ENCODE results near the gene ARMCX2. TPM values are rescaled to one million over a fixed set of nuclear protein-coding genes. Genes with fewer than 3 reads are reported as not detected.

ARMCX2 gene
- total RNA-seq, 1 experiment from 2014 or later, result 28.1 TPM

DNA sequence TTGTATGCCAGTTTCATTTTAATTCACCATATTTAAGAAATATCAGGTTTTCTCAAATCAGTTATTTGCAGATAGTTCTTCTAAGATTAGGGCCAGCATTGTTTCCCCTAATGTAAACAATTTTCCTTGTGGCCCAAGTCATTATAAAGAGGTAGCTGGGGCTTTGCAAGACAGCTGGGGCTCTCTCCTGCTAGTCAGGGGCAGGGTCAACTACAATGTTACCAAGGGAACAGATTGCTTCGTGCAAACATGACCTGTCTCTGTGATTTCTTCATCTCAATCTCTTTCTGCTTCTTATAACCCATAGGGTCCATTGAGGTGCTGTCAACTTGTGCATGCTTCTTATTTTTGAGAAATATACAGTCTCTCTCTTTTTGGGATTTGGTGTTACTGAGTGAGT lies 53.9 kb downstream of the ARMCX2 start:
- in situ Hi-C loops (cut with HindIII; ENCODE audit: low sequenced_read_pairs), result no loop called here
- DNase-seq (ENCODE audit: low spot score), result no peak

Other genes starting within 250 kb of the ARMCX2 start
- gene ARMCX4, start 174.4 kb downstream of the ARMCX2 start, total RNA-seq (2014; rRNA removed; shearing (Covaris generic)), result not detected in 2 replicates
- gene ARMCX1, start 109.3 kb downstream of the ARMCX2 start, total RNA-seq (2014; rRNA removed; shearing (Covaris generic)), result 0.25 and 1.1 TPM in 2 replicates
- 33.3 and 50.2 TPM in 2 replicates for gene ARMCX6, start 41.9 kb downstream of the ARMCX2 start, total RNA-seq (2014; rRNA removed; shearing (Covaris generic))
- 23.8 and 31.4 TPM in 2 replicates for gene ARMCX3, start 36.7 kb downstream of the ARMCX2 start, total RNA-seq (2014; rRNA removed; shearing (Covaris generic))

Data from G401 (cell line).